Transverse colon (tissue), 4 donors: ENCODE data around the gene ASNSD1. TPM values are rescaled to one million over a fixed set of nuclear protein-coding genes. Genes with fewer than 3 reads are reported as not detected.

Experiments
- DNase-seq: peaks from one replicate; pipeline ENCODE4 v3.0.0-alpha.2; 2019
- H3K27ac ChIP-seq, 4 donors: fragments of 200-600 bp; sonication (generic); 2 replicates each; pipeline ENCODE4 v1.5.1; 2016 to 2018; ENCODE audit warnings: inconsistent platforms in 4 of 4
- H3K27me3 ChIP-seq: fragments of 200-600 bp; sonication (generic); 2 replicates; pipeline ENCODE4 v1.5.1; 2017; ENCODE audit warnings: inconsistent platforms
- H3K36me3 ChIP-seq, 4 donors: fragments of 200-600 bp; sonication (generic); 2 replicates each; pipeline ENCODE4 v1.5.1; 2017 to 2019; ENCODE audit warnings: inconsistent platforms in 4 of 4
- H3K4me1 ChIP-seq, 4 donors: fragments of 200-600 bp; sonication (generic); 2 replicates each; pipeline ENCODE4 v1.5.1; 2017 to 2020; ENCODE audit warnings: inconsistent platforms in 4 of 4
- H3K4me3 ChIP-seq, 4 donors: fragments of 200-600 bp; sonication (generic); 1 replicate in 1 of 4; 2 replicates in 3 of 4; pipeline versions ENCODE4 v1.5.1 to v1.6.1; 2017 to 2019; ENCODE audit warnings: inconsistent platforms in 4 of 4
- H3K9me3 ChIP-seq, 2 donors: fragments of 200-600 bp; sonication (generic); 2 replicates each; pipeline ENCODE4 v1.5.1; 2017 to 2019; ENCODE audit warnings: inconsistent platforms in 2 of 2
- CTCF ChIP-seq, 5 experiments: fragments of 200-600 bp in 3 of 5; fragments of 450-650 bp in 2 of 5; sonication (generic) in 3 of 5; IDR thresholded peaks; 1 replicate in 2 of 5; 2 replicates in 3 of 5; pipeline ENCODE4 v1.5.1; 2016 to 2017; ENCODE audit warnings: antibody characterized with exemption in 5 of 5, inconsistent platforms in 3 of 5, mild to moderate bottlenecking in 2 of 5, moderate library complexity in 1 of 5
- EP300 ChIP-seq: sonication (generic); formaldehyde crosslinking; IDR thresholded peaks from one replicate; pipeline ENCODE4 v1.6.1; 2017; ENCODE audit warnings: antibody characterized with exemption, low read depth
- POLR2A ChIP-seq: fragments of 450-650 bp; IDR thresholded peaks from one replicate; pipeline ENCODE4 v1.6.1; 2016; ENCODE audit warnings: antibody characterized with exemption, mild to moderate bottlenecking, moderate library complexity
- POLR2AphosphoS5 ChIP-seq, 3 donors: sonication (generic); formaldehyde crosslinking; IDR thresholded peaks; one replicate each; pipeline ENCODE4 v1.6.1; 2016; ENCODE audit warnings: antibody characterized with exemption in 3 of 3
- WGBS, 2 donors: methylation state at CpG; one replicate each; pipeline ENCODE4 v1.1.5; 2018; ENCODE audit warnings: low coverage in 1 of 2; 5-methylcytosine and 5-hydroxymethylcytosine counted together
- in situ Hi-C, 4 donors: fragments of 200-750 bp; cut with MboI; loops; one replicate each; pipeline versions ENCODE4 v1.15.0 to v1.15.1; 2017; ENCODE audit warnings: low sequenced_read_pairs in 3 of 4, low pct_ligation_motif_present in 1 of 4, low pct_unique_long_range_greater_than_20kb in 1 of 4
- intact Hi-C: fragments of 100-400 bp; cut with DNase I; formaldehyde crosslinking; loops from one replicate; pipeline ENCODE4 v1.15.1; 2023; ENCODE audit warnings: low total_unique reads
- total RNA-seq, 4 donors: library from RNA; depleted of rRNA; stranded (reverse); fragments of >200 nt; gene quantifications; one replicate each; pipeline ENCODE4 v1.1.0, GENCODE V29; 2016

ASNSD1 gene
- total RNA-seq, 4 donors from 2014 or later = 11.3 to 35.2 (median 20.2) TPM

- in situ Hi-C loops (loop anchor here in 1 of 4 donors (25.0 kb wide), 1 partner anchor 163 kb away; no protein-coding TSS in a partner anchor), intact Hi-C loops (no loop called here)
- WGBS, 2 donors = 75 to 83% methylated on average over 2 of the region's 2 CpGs
- Histone ChIP-seq H3K36me3 (no peaks in the 10 kb centered on the region), H3K4me1 (no peaks in the 10 kb centered on the region), H3K27ac (no peak overlapping the region), H3K27me3 (no peaks in the 10 kb centered on the region), H3K9me3 (no peaks in the 10 kb centered on the region), H3K4me3 (no peak overlapping the region)
- TF ChIP-seq POLR2A = no peak
- TF ChIP-seq POLR2AphosphoS5 (IDR thresholded peaks at IDR 0.05) = no peak
- no peak for TF ChIP-seq CTCF (IDR thresholded peaks at IDR 0.05)
- no peak for TF ChIP-seq EP300
- DNase-seq = no peak
Observed at GRCh38 chr2:189625636-189626035, 35.6 kb upstream of the ASNSD1 start.

- 93% methylated on average over 1 of the region's 1 CpG for WGBS, 2 donors
- Histone ChIP-seq H3K27ac (no peak overlapping the region), H3K9me3 (no peaks in the 10 kb centered on the region), H3K27me3 (no peaks in the 10 kb centered on the region), H3K4me3 (no peak overlapping the region), H3K4me1 (no peaks in the 10 kb centered on the region), H3K36me3 (no peaks in the 10 kb centered on the region)
- intact Hi-C loops = no loop called here
- in situ Hi-C loops = loop anchor here in 1 of 4 donors (25.0 kb wide), 1 partner anchor 165 kb away; no protein-coding TSS in a partner anchor
- TF ChIP-seq EP300 (no peak), POLR2AphosphoS5 (IDR thresholded peaks at IDR 0.05) (no peak), POLR2A (no peak), CTCF (IDR thresholded peaks at IDR 0.05) (no peak)
- DNase-seq = no peak
Observed at GRCh38 chr2:189627789-189628188, 33.5 kb upstream of the ASNSD1 start.

- Histone ChIP-seq H3K27ac (no peak overlapping the region), H3K4me1 (no peaks in the 10 kb centered on the region), H3K9me3 (no peaks in the 10 kb centered on the region), H3K4me3 (no peak overlapping the region), H3K27me3 (no peaks in the 10 kb centered on the region), H3K36me3 (no peaks in the 10 kb centered on the region)
- intact Hi-C loops = no loop called here
- WGBS, 2 donors = 90 to 92% methylated on average over 7 to 9 of the region's 9 CpGs
- in situ Hi-C loops = loop anchor here in 1 of 4 donors (25.0 kb wide), 1 partner anchor 167 kb away; no protein-coding TSS in a partner anchor
- TF ChIP-seq EP300 = no peak
- TF ChIP-seq CTCF (IDR thresholded peaks at IDR 0.05) = no peak
- TF ChIP-seq POLR2A = no peak
- TF ChIP-seq POLR2AphosphoS5 (IDR thresholded peaks at IDR 0.05) = no peak
- DNase-seq = no peak
Observed at GRCh38 chr2:189628817-189629530, 32.3 kb upstream of the ASNSD1 start.

- H3K36me3 ChIP-seq = no peaks in the 10 kb centered on the region
- H3K4me3 ChIP-seq = no peak overlapping the region
- no peaks in the 10 kb centered on the region for H3K4me1 ChIP-seq
- in situ Hi-C loops (loop anchor here in 1 of 4 donors (25.0 kb wide), 1 partner anchor 167 kb away; no protein-coding TSS in a partner anchor), intact Hi-C loops (no loop called here)
- 55 to 64% methylated on average over 9 to 10 of the region's 10 CpGs for WGBS, 2 donors
- no peak overlapping the region for H3K27ac ChIP-seq
- no peaks in the 10 kb centered on the region for H3K9me3 ChIP-seq
- no peak for TF ChIP-seq POLR2AphosphoS5 (IDR thresholded peaks at IDR 0.05)
- no peak for TF ChIP-seq EP300
- no peak for TF ChIP-seq CTCF (IDR thresholded peaks at IDR 0.05)
- no peak for TF ChIP-seq POLR2A
- no peaks in the 10 kb centered on the region for H3K27me3 ChIP-seq
- DNase-seq = no peak
Observed at GRCh38 chr2:189629531-189630453, 31.5 kb upstream of the ASNSD1 start.
